ENCODE results near the gene DCDC2B.

DNA sequence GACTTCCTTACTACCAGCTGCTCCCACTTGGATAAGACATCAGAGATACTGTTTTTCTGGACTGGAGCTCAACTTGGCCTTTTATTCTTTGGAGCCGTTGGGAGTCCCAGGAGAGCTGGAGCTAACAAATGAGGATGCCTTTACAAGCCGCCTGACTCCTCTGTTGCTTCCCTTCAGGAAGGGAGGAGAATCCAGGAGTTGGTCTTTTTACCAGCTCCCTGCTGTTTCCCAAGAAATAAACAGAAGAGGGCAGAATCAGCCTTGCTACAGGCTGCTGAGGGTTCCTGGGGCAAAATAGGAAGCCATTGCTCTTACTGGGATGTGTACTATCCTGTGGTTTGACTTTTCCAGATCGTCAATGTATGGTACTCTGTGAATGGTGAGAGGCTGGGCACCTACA lies 14.8 kb downstream of the DCDC2B start:
- TF ChIP-seq, protein P1, sequence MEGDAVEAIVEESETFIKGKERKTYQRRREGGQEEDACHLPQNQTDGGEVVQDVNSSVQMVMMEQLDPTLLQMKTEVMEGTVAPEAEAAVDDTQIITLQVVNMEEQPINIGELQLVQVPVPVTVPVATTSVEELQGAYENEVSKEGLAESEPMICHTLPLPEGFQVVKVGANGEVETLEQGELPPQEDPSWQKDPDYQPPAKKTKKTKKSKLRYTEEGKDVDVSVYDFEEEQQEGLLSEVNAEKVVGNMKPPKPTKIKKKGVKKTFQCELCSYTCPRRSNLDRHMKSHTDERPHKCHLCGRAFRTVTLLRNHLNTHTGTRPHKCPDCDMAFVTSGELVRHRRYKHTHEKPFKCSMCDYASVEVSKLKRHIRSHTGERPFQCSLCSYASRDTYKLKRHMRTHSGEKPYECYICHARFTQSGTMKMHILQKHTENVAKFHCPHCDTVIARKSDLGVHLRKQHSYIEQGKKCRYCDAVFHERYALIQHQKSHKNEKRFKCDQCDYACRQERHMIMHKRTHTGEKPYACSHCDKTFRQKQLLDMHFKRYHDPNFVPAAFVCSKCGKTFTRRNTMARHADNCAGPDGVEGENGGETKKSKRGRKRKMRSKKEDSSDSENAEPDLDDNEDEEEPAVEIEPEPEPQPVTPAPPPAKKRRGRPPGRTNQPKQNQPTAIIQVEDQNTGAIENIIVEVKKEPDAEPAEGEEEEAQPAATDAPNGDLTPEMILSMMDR (IDR thresholded peaks at IDR 0.05) = no peak
- TF ChIP-seq ZSCAN20 (CRISPR knock-in tag; IDR thresholded peaks at IDR 0.05) = no peak
